Jurkat, Clone E6-1 (cell line): ENCODE results near the gene TTC33.

Experiments used
- DNase-seq: peaks from one replicate; pipeline ENCODE4 v3.0.0-alpha.2; 2011; ENCODE audit warnings: low read depth, low spot score
- H3K4me3 ChIP-seq: 2 replicates; pipeline ENCODE4 v1.5.1; 2011; ENCODE audit warnings: mild to moderate bottlenecking, low read length, control low read depth, moderate library complexity

Gene TTC33

GRCh38 chr5:40483316-40483715 is 272.4 kb downstream of the TTC33 start:
- no peak overlapping the region for H3K4me3 ChIP-seq
- DNase-seq: no peak

GRCh38 chr5:40481241-40481640 is 274.5 kb downstream of the TTC33 start:
- DNase-seq: no peak
- H3K4me3 ChIP-seq: no peak overlapping the region

GRCh38 chr5:40480392-40480791 is 275.4 kb downstream of the TTC33 start:
- no peak overlapping the region for H3K4me3 ChIP-seq

DNA sequence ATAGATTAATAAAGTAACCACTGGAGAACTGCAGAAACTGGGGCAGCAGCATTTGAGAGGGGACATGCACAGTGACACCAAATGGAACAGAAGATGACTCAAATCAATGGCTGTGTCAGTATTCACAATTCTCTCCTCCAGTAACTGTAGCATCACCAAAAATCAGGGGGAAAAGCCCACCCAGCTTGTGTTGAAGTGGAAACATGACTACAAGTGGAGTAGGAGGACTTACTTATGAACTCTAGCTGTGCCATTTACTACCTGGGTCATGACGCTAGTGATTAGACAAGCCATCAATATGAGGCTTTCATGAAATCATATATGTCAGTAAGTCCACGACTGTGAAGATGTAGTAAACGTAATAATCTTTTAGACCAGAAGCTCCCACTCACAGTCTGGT is 275.8 kb downstream of the TTC33 start:
- H3K4me3 ChIP-seq: no peak overlapping the region
- no peak for DNase-seq

More at GRCh38 chr5:40480392-40480791, 275.4 kb downstream of the TTC33 start:
- DNase-seq: no peak

GRCh38 chr5:40478766-40479165 is 277.0 kb downstream of the TTC33 start:
- no peak for DNase-seq
- no peak overlapping the region for H3K4me3 ChIP-seq

GRCh38 chr5:40477856-40478546 is 277.8 kb downstream of the TTC33 start:
- no peak for DNase-seq
- H3K4me3 ChIP-seq: no peak overlapping the region

GRCh38 chr5:40475561-40475960 is 280.2 kb downstream of the TTC33 start:
- H3K4me3 ChIP-seq: no peak overlapping the region
- DNase-seq: no peak

DNA sequence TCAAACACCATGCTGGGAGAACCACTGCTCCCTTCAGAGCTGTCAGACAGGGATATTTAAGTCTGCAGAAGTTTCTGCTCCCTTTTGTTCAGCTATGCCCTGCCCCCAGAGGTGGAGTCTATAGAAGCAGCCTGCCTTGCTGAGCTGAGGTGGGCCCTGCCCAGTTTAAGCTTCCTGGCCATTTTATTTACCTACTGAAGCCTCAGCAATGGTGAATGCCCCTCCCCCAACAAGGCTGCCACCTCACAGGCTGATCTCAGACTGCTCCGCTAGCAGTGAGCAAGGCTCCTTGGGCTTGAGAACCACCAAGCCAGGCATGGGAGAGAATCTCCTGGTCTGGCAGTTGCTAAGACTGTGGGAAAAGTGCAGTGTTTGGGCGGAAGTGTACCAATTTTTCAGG is 281.5 kb downstream of the TTC33 start:
- H3K4me3 ChIP-seq: no peak overlapping the region
- no peak for DNase-seq

GRCh38 chr5:40465416-40465815 is 290.3 kb downstream of the TTC33 start:
- no peak for DNase-seq
- H3K4me3 ChIP-seq: no peak overlapping the region

- no peak overlapping the region for H3K4me3 ChIP-seq
- no peak for DNase-seq
Measured at GRCh38 chr5:40464511-40464910, 291.2 kb downstream of the TTC33 start.
